Articular chondrocyte of knee joint (primary cell): ENCODE measurements around the gene IL16. TPM values are rescaled to one million over a fixed set of nuclear protein-coding genes. Genes with fewer than 3 reads are reported as not detected.

Source experiments
- total RNA-seq: library from RNA; depleted of rRNA; stranded (reverse); fragments of >200 nt; gene quantifications from 2 replicates; pipeline ENCODE4 v1.2.3, GENCODE V29; 2012

The IL16 gene
- 8.1 and 12.1 TPM in 2 replicates for total RNA-seq

DNA sequence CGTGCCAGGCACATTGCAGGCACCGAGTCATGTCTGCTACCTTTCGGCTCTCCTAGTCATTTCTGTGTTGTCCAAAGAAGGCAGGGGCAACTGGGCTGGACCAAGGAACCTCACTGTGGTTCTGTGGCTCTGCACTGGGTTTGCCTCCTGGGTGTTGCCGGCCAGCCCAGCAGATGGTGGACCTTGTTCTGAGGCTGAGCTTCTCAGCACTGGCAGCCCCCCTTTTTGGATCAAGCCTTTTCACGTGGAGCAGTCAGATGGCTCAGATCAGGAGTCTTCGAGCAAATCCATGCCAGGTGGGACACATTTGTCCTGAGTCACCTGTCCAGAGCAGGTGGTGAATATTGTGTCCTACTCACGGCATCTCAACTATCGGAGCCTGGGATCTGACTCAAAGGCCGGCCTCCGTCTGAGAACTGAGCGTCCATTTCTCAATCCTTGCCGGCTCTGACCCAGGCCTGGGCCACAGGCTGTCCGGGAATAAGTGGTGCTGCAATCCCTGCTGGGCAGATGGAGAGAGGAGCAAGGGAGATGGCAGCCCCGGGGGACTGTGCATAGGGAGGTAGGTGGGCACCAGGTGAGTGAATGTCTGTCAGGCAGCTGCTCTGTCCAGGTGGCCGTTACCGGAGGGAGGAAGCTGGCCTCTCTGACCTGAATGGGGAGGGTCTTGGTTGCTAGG is at the start of gene IL16:
IL16 (plus strand) TSS at position 304 of the 679 bp plus-strand sequence. CDS start 28,521 bp downstream, outside the sequence.

DNA sequence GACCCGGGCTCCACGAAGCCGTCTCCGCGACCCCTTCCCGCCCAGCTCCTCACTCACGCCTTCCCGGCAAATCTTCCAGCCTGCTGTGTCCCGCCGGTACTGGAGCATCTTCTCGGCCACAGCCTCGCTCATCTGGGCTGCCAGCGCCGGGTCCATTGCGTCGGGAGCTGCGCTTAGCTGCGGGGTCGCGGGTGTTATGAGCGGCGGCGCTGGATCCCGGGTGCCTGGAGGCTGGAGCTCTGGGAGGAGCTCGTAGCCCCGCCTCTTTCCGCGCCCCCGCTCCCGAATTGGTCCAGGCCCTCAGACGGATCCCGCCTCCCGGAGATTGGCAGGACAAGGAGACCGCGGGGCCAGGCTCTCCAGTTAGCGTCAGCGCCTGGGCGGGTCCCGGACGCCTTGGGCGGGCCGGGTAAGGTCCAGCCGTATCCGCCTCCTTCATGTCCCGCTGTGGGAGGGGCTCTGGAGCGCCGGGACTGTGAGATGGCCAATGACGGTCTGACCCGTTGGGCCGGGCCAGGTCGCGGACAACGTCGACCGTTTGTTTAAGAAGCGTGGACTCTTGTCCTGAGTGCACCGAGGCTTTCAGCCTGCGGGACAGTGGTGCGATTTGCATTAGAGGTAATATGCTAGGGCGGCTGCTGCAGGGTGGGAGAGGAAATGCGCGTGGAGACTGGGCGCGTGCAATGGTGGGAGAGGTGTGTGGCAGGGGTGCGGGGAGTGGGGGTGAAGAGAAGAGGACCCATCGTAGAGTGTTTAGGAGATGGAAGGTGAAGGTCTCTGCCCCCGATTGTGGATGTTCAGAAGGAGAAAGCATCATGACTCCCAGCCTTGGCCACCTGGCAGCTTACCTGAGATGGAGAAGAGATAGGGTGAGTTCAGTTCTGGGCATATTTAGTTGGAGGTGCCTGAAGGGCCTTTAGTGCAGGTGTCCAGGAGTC is 127.5 kb downstream of the IL16 start, which contains the start of gene STARD5:
STARD5 (minus strand) TSS at position 198 of the 938 bp plus-strand sequence; CDS start at position 156, 42 bp downstream.

Other genes with a start within 250 kb of the IL16 start
- 17.3 and 19.2 TPM in 2 replicates for gene MESD, start 207.1 kb upstream of the IL16 start, total RNA-seq
- 4.8 and 6.1 TPM in 2 replicates for gene TLNRD1, start 196.0 kb upstream of the IL16 start, total RNA-seq
- 0.26 and 0.54 TPM in 2 replicates for gene CFAP161, start 62.6 kb upstream of the IL16 start, total RNA-seq
- 3.8 and 6.4 TPM in 2 replicates for gene STARD5, start 127.3 kb downstream of the IL16 start, total RNA-seq
- not detected in 2 replicates for gene TMC3, start 177.3 kb downstream of the IL16 start, total RNA-seq